Prostate gland (tissue), 2 donors: Measurements from ENCODE around the gene SPATS1. TPM values are rescaled to one million over a fixed set of nuclear protein-coding genes. Genes with fewer than 3 reads are reported as not detected.
"Not testable (repeated sequence)": the region's sequence is repeated elsewhere in the genome, so short reads cannot be mapped to it uniquely, and the experiment has no call there.

Experiments used
- DNase-seq: peaks from one replicate; pipeline ENCODE4 v3.0.0-alpha.2; 2019; ENCODE audit warnings: low spot score
- H3K27ac ChIP-seq, 2 donors: fragments of 200-600 bp; sonication (generic); 2 replicates each; pipeline ENCODE4 v1.5.1; 2017 to 2019
- H3K27me3 ChIP-seq: fragments of 200-600 bp; sonication (generic); replicated peaks from 2 replicates; pipeline ENCODE4 v1.5.1; 2019; ENCODE audit not compliant: insufficient read depth
- H3K36me3 ChIP-seq, 2 donors: fragments of 200-600 bp; sonication (generic); 1 replicate in 1 of 2; 2 replicates in 1 of 2; pipeline versions ENCODE4 v1.5.1 to v1.8.1; 2017 to 2019
- H3K4me1 ChIP-seq: fragments of 200-600 bp; sonication (generic); replicated peaks from 2 replicates; pipeline ENCODE4 v1.5.1; 2019
- H3K4me3 ChIP-seq, 2 donors: fragments of 200-600 bp; sonication (generic); 2 replicates each; pipeline ENCODE4 v1.5.1; 2017 to 2019
- H3K9me3 ChIP-seq: fragments of 200-600 bp; sonication (generic); 2 replicates; pipeline ENCODE4 v1.5.1; 2017
- POLR2A ChIP-seq: fragments of 450-650 bp; IDR thresholded peaks from one replicate; pipeline ENCODE4 v1.6.1; 2016; ENCODE audit warnings: antibody characterized with exemption, mild to moderate bottlenecking
- POLR2AphosphoS5 ChIP-seq: sonication (generic); formaldehyde crosslinking; IDR thresholded peaks from one replicate; pipeline ENCODE4 v1.6.1; 2017; ENCODE audit warnings: antibody characterized with exemption
- WGBS: methylation state at CpG from one replicate; pipeline ENCODE4 v1.1.5; 2018; 5-methylcytosine and 5-hydroxymethylcytosine counted together
- intact Hi-C: fragments of 100-400 bp; cut with DNase I; formaldehyde crosslinking; loops from one replicate; pipeline ENCODE4 v1.14.2; 2022
- total RNA-seq, 2 donors: library from RNA; depleted of rRNA; stranded (reverse); fragments of >200 nt; gene quantifications; one replicate each; pipeline ENCODE4 v1.1.0, GENCODE V29; 2016
- TF ChIP-seq, protein P1 (sequence below), 4 experiments: fragments of 200-600 bp in 2 of 4; fragments of 450-650 bp in 2 of 4; sonication (generic) in 2 of 4; IDR thresholded peaks; 1 replicate in 3 of 4; 2 replicates in 1 of 4; pipeline ENCODE4 v1.5.1; 2016 to 2019; ENCODE audit warnings: antibody characterized with exemption in 4 of 4, mild to moderate bottlenecking in 2 of 4, moderate library complexity in 2 of 4

Gene SPATS1
- total RNA-seq, 2 donors from 2014 or later: 2.0 TPM; not detected in 1

DNA sequence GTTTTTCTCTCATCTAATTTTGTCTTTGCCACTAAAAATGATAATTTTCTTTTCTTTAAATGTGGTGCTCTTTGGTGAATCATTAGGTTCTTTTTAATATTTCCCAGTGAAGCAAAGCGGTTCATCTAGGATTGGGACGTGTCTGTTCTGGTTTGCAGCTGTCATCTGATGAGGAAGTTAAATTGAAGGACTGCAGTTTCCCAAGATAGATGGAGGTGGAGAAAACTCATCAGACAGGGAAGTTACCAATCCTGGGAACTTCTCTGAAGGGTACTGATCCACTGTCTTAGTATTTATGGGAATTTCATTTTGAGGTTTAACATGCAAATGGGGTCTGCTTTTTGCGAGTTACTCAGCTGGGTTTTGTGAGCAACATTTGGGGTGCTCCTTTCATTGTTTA is 26.9 kb upstream of the SPATS1 start:
- intact Hi-C loops: no loop called here
- 61% methylated on average over 3 of the region's 3 CpGs for WGBS
- TF ChIP-seq POLR2A (no peak), POLR2AphosphoS5 (no peak)
- TF ChIP-seq, protein P1, sequence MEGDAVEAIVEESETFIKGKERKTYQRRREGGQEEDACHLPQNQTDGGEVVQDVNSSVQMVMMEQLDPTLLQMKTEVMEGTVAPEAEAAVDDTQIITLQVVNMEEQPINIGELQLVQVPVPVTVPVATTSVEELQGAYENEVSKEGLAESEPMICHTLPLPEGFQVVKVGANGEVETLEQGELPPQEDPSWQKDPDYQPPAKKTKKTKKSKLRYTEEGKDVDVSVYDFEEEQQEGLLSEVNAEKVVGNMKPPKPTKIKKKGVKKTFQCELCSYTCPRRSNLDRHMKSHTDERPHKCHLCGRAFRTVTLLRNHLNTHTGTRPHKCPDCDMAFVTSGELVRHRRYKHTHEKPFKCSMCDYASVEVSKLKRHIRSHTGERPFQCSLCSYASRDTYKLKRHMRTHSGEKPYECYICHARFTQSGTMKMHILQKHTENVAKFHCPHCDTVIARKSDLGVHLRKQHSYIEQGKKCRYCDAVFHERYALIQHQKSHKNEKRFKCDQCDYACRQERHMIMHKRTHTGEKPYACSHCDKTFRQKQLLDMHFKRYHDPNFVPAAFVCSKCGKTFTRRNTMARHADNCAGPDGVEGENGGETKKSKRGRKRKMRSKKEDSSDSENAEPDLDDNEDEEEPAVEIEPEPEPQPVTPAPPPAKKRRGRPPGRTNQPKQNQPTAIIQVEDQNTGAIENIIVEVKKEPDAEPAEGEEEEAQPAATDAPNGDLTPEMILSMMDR (IDR thresholded peaks at IDR 0.05): no peak

DNA sequence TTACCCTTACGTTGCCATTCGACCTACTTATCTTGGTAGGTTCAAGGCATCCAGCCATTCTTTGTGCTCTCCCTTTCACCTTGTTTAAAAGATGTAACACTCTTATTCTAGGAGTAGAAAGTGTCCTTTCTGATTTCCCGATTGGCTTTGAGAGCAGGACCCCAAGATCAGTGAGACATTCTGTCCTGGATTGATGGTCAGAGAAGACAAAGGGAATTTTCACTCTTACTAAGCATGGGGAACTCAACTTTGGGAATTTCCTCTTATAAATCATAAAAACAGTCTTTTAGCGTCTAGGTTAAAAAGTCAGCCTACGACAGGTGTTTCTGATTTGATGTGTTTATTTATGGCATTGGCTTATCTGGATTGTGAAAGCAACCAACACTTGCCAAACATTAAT is 26.5 kb upstream of the SPATS1 start:
- intact Hi-C loops: no loop called here
- Histone ChIP-seq H3K27me3 (no peaks in the 10 kb centered on the region), H3K9me3 (no peaks in the 10 kb centered on the region), H3K4me1 (peaks cover 5% of the 10 kb centered on the region), H3K27ac (no peak overlapping the region), H3K4me3 (no peak overlapping the region), H3K36me3 (no peaks in the 10 kb centered on the region)
- TF ChIP-seq, protein P1 (IDR thresholded peaks at IDR 0.05): no peak
- TF ChIP-seq POLR2AphosphoS5 (no peak), POLR2A (no peak)
- no peak for DNase-seq
- 77% methylated on average over 5 of the region's 5 CpGs for WGBS

More for the DNA sequence above, 26.9 kb upstream of the SPATS1 start:
- DNase-seq: no peak
- H3K27me3 ChIP-seq: no peaks in the 10 kb centered on the region
- H3K9me3 ChIP-seq: no peaks in the 10 kb centered on the region
- H3K36me3 ChIP-seq: no peaks in the 10 kb centered on the region
- no peak overlapping the region for H3K27ac ChIP-seq
- H3K4me1 ChIP-seq: peaks cover 5% of the 10 kb centered on the region
- no peak overlapping the region for H3K4me3 ChIP-seq

DNA sequence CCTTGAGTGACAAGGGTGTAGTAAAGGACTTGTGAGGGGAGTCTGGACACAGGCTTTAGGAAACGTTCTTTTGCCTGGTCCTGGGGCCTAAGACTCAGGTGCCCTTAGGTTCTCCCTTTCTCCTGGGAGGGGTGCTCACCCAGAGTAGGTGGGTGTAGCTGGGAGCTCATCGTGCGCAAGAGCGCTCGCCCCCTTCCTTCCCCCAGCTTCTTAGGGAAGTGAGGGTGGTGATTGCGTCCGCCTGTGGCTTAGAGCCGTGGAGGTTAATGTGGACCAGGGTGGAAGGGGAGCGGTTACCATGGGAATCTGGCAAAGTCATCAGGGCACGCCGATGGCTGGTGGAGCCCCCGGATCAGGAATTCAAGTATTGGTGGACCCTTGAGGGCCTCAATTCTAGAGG is 26.0 kb upstream of the SPATS1 start:
- Histone ChIP-seq H3K27me3 (no peaks in the 10 kb centered on the region), H3K9me3 (no peaks in the 10 kb centered on the region), H3K36me3 (no peaks in the 10 kb centered on the region), H3K27ac (no peak overlapping the region), H3K4me1 (peaks cover 5% of the 10 kb centered on the region), H3K4me3 (no peak overlapping the region)
- 84% methylated on average over 12 of the region's 12 CpGs for WGBS
- no peak for DNase-seq
- intact Hi-C loops: no loop called here
- TF ChIP-seq, protein P1 (IDR thresholded peaks at IDR 0.05): no peak
- TF ChIP-seq POLR2AphosphoS5 (no peak), POLR2A (no peak)

DNA sequence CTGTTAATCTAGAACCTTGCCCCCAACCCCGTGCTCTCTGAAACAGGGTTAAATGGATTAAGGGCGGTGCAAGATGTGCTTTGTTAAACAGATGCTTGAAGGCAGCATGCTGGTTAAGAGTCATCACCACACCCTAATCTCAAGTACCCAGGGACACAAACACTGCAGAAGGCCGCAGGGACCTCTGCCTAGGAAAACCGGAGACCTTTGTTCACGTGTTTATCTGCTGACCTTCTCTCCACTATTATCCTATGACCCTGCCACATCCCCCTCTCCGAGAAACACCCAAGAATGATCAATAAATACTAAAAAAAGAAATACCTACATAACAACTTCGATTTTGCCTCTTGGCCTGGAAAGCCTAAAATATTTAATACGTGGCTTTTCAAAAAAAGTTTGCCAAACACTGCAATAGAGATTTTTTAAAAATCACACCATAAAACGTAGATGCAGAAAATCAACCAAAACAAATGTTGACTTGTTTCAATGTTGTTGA is 25.3 kb upstream of the SPATS1 start:
- intact Hi-C loops, H3K27me3 ChIP-seq, H3K4me1 ChIP-seq, H3K36me3 ChIP-seq, H3K4me3 ChIP-seq, H3K27ac ChIP-seq, H3K9me3 ChIP-seq, DNase-seq: not testable (repeated sequence)
- 73% methylated on average over 9 of the region's 9 CpGs for WGBS

DNA sequence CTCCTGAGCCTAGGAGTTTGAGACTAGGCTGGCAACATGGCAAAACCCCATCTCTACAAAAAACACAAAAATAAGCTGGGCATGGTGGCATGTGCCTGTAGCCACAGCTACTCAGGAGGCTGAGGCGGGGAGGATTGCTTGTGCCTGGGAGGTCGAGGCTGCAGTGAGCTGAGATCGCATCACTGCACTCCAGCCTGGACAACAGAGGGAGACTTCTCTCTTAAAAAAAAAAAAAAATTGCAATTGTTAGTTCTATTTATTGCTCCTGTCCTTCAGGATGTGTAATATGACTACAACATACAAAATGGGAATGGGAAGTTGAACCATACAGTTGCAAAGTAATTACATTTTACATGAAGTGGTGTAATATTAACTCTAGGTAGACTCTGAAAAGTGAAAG is 21.2 kb upstream of the SPATS1 start:
- intact Hi-C loops: no loop called here
- no peak overlapping the region for H3K4me3 ChIP-seq
- no peaks in the 10 kb centered on the region for H3K27me3 ChIP-seq
- no peaks in the 10 kb centered on the region for H3K9me3 ChIP-seq
- WGBS: 95% methylated on average over 3 of the region's 3 CpGs
- H3K4me1 ChIP-seq: no peaks in the 10 kb centered on the region
- no peak for TF ChIP-seq POLR2A
- no peaks in the 10 kb centered on the region for H3K36me3 ChIP-seq
- no peak for DNase-seq
- H3K27ac ChIP-seq: no peak overlapping the region

DNA sequence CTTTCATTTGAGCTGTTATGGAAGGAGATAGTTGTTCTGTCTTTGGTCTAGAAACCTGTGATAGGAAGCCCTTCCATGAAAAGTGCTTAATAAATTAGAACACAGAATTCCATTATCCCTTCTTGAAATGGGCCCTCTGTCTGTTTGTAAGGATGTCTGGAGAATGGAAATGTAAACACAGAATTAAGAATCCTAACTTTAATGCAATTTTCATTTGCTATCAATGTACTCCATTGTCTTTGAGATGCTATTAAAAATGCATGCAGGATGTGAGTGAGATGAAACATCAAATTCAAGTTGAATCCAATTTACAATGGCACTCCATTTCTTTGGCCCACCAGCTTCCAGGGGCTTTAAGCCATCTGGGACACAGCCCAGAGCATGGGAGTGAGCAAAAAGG is 15.4 kb upstream of the SPATS1 start:
- TF ChIP-seq POLR2AphosphoS5 (no peak), POLR2A (no peak)
- TF ChIP-seq, protein P1 (IDR thresholded peaks at IDR 0.05): no peak
- H3K4me1 ChIP-seq: no peaks in the 10 kb centered on the region
- intact Hi-C loops: no loop called here
- H3K36me3 ChIP-seq: no peaks in the 10 kb centered on the region
- no peaks in the 10 kb centered on the region for H3K27me3 ChIP-seq
- H3K27ac ChIP-seq: no peak overlapping the region
- no peak for DNase-seq
- no peaks in the 10 kb centered on the region for H3K9me3 ChIP-seq
- no peak overlapping the region for H3K4me3 ChIP-seq
